ENCODE measurements around the gene OSBPL2.

DNA sequence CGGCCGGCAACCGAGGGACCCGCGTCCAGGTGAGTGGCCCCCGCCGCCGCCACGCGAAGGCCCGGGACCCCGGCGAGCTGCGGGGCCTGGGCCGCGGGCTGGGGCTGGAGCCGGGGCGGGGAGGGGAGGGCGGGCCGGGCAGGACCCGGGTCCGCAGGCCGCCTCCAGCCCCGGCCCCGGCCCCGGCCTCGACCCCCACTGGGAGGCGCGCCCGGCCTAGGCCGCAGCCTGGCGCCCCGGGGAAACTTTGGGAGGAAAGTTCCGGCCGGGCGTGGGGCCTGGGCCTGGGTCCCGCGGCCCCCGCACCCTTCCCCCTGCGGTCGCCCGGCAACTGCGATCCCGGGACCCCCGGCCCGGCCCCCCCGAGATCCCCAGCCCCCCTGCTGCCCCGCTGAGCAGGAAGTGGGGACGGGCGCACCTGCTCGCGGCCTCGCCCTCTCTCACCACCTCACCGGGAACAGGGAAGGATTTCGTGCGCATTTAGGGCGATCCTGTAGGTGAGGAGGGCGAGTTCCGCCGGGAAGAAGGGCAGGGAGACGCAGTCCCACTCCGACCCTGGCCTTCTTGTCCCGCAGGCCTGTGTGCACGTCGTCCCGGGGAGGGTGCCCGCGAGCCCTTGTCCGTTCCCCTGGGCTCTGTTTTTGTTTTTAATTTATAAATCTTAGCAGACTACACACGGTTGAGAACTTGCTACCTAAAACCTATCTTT lies 402 bp downstream of the OSBPL2 start:
- TF ChIP-seq, protein P1, sequence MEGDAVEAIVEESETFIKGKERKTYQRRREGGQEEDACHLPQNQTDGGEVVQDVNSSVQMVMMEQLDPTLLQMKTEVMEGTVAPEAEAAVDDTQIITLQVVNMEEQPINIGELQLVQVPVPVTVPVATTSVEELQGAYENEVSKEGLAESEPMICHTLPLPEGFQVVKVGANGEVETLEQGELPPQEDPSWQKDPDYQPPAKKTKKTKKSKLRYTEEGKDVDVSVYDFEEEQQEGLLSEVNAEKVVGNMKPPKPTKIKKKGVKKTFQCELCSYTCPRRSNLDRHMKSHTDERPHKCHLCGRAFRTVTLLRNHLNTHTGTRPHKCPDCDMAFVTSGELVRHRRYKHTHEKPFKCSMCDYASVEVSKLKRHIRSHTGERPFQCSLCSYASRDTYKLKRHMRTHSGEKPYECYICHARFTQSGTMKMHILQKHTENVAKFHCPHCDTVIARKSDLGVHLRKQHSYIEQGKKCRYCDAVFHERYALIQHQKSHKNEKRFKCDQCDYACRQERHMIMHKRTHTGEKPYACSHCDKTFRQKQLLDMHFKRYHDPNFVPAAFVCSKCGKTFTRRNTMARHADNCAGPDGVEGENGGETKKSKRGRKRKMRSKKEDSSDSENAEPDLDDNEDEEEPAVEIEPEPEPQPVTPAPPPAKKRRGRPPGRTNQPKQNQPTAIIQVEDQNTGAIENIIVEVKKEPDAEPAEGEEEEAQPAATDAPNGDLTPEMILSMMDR (IDR thresholded peaks at IDR 0.05): no peak
- no peak for TF ChIP-seq EZH2 (IDR thresholded peaks at IDR 0.05; ENCODE audit: borderline replicate concordance, insufficient read depth, low read depth, low read length, poor library complexity, severe bottlenecking)
